Measurements from ENCODE around the gene EYA2.

DNA sequence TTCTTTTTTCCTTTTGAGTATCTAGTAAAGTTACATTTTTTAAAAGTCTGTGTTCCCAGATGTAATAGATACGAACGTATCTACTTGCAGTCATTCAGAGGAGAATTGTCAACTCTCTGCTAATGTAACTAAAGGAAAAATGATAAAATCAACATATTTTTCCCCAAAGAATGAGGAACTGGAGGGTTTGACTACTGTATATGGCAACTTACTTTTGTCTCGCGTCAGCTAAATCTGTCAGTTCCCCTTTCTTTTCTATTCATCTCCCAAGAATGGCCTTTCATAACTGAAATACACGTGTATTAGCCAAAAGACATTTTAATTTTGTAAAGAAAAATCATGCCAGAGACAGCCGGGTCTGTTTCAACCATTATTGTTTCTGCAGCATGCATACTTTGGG is 5.4 kb downstream of the EYA2 start:
- TF ChIP-seq EZH2 (IDR thresholded peaks at IDR 0.05; ENCODE audit: insufficient read depth, poor library complexity, severe bottlenecking) (no peak), EZH2phosphoT487 (IDR thresholded peaks at IDR 0.05; ENCODE audit: insufficient read depth, low read depth) (no peak)

All from GM23248 (cell line).